Measurements from ENCODE around the gene RBBP4. TPM values are rescaled to one million over a fixed set of nuclear protein-coding genes. Genes with fewer than 3 reads are reported as not detected.

Gene RBBP4
- total and polyA plus RNA-seq, 2 of the 13 experiments (the other 11 are each of a cell fraction or from before 2014, with no cell fraction given): 64.4 to 166 TPM

GRCh38 chr1:32650752-32651460 is at the start of gene RBBP4 (continued):
- TF ChIP-seq DMTF1 (CRISPR knock-in tag; IDR thresholded peaks at IDR 0.05) (no peak), ZFP82 (CRISPR knock-in tag; IDR thresholded peaks at IDR 0.05; ENCODE audit: borderline replicate concordance) (peak; percentile 93; the same call in 1 of the 2 replicates), AKAP8 (CRISPR knock-in tag; IDR thresholded peaks at IDR 0.05) (no peak; the same call in 1 of the 2 replicates), SCMH1 (CRISPR knock-in tag; IDR thresholded peaks at IDR 0.05; ENCODE audit: borderline replicate concordance) (no peak), ZNF296 (CRISPR knock-in tag; conservative IDR thresholded peaks at IDR 0.05) (0 out of 2 replicates have a peak, but pooled peaks have one; percentile 61), ZNF20 (CRISPR knock-in tag; IDR thresholded peaks at IDR 0.05) (0 out of 2 replicates have a peak, but pooled peaks have one; percentile 68), KLF11 (CRISPR knock-in tag; IDR thresholded peaks at IDR 0.05) (no peak; the same call in 1 of the 2 replicates), ZNF724P (CRISPR knock-in tag; IDR thresholded peaks at IDR 0.05; ENCODE audit: borderline replicate concordance) (peak; percentile 78; the same call in 1 of the 2 replicates), ZNF317 (CRISPR knock-in tag; IDR thresholded peaks at IDR 0.05) (peak; percentile 51), ZNF543 (CRISPR knock-in tag; IDR thresholded peaks at IDR 0.05) (peak; percentile 92; the same call in 1 of the 2 replicates), SMARCC2 (IDR thresholded peaks at IDR 0.05) (no peak), IKZF4 (CRISPR knock-in tag; IDR thresholded peaks at IDR 0.05; ENCODE audit: borderline replicate concordance, low read depth, not compliant biosample characterization) (peak; percentile 32), ZSCAN20 (CRISPR knock-in tag; IDR thresholded peaks at IDR 0.05; ENCODE audit: borderline replicate concordance) (peak; percentile 90; the same call in 1 of the 2 replicates), NFKBIZ (CRISPR knock-in tag; IDR thresholded peaks at IDR 0.05) (no peak), ZNF446 (CRISPR knock-in tag; IDR thresholded peaks at IDR 0.05) (peak; percentile 63), MEIS2 (CRISPR knock-in tag; IDR thresholded peaks at IDR 0.05) (peak; percentile 73; the same call in 1 of the 2 replicates), ZNF556 (CRISPR knock-in tag; IDR thresholded peaks at IDR 0.05; ENCODE audit: borderline replicate concordance) (no peak; the same call in 1 of the 2 replicates), ZNF839 (CRISPR knock-in tag; IDR thresholded peaks at IDR 0.05; ENCODE audit: borderline replicate concordance) (no peak), STAG1 (CRISPR knock-in tag; IDR thresholded peaks at IDR 0.05) (no peak; the same call in 1 of the 2 replicates), PRPF4 (IDR thresholded peaks at IDR 0.05; ENCODE audit: low read depth, low read length, poor library complexity, severe bottlenecking) (no peak), ZNF12 (CRISPR knock-in tag; IDR thresholded peaks at IDR 0.05) (no peak), REPIN1 (CRISPR knock-in tag; IDR thresholded peaks at IDR 0.05; ENCODE audit: borderline replicate concordance, low read depth) (peak; percentile 46; the same call in 1 of the 2 replicates), EP300 (IDR thresholded peaks at IDR 0.05; ENCODE audit: low read depth in 2 of 2, low read length in 2 of 2) (peak in 1 of 2 experiments; percentile 14; a peak in 1 of 4 replicates), EP300 (CRISPR knock-in tag; IDR thresholded peaks at IDR 0.05; ENCODE audit: borderline replicate concordance) (no peak), SRY (CRISPR knock-in tag; IDR thresholded peaks at IDR 0.05) (peak; percentile 93), AGO2 (optimal IDR thresholded peaks at IDR 0.05; ENCODE audit: low read depth, low read length) (no peak), TFDP2 (CRISPR knock-in tag; IDR thresholded peaks at IDR 0.05) (peak; percentile 98), POLR2AphosphoS5 (IDR thresholded peaks at IDR 0.05; ENCODE audit: low read depth, low read length) (peak; percentile 54), CBX1 (IDR thresholded peaks at IDR 0.05; ENCODE audit: low read depth) (peak; percentile 64)
